Gastrocnemius medialis (tissue), 4 donors: ENCODE measurements around the gene BET1L. TPM values are rescaled to one million over a fixed set of nuclear protein-coding genes. Genes with fewer than 3 reads are reported as not detected.
"Not testable (repeated sequence)": the region's sequence is repeated elsewhere in the genome, so short reads cannot be mapped to it uniquely, and the experiment has no call there.

Experiments used
- ATAC-seq, 2 donors: fragments of 150-250 bp; one replicate each; pipeline ENCODE4 v1.9.1; 2016
- DNase-seq, 2 donors: peaks; one replicate each; pipeline ENCODE4 v3.0.0-alpha.2; 2019
- H3K27ac ChIP-seq, 4 donors: fragments of 200-600 bp; sonication (generic); 1 replicate in 1 of 4; 2 replicates in 3 of 4; pipeline ENCODE4 v1.5.1; 2016 to 2018; ENCODE audit warnings: mild to moderate bottlenecking in 2 of 4, moderate library complexity in 1 of 4
- H3K27me3 ChIP-seq, 3 donors: fragments of 200-600 bp; sonication (generic) in 2 of 3; 1 replicate in 1 of 3; 2 replicates in 2 of 3; pipeline versions ENCODE4 v1.5.1 to v1.6.0; 2016 to 2019; ENCODE audit warnings: mild to moderate bottlenecking in 1 of 3, moderate library complexity in 1 of 3
- H3K36me3 ChIP-seq, 2 donors: fragments of 200-600 bp; sonication (generic) in 1 of 2; one replicate each; pipeline ENCODE4 v1.5.1; 2017 to 2018
- H3K4me1 ChIP-seq, 2 donors: fragments of 200-600 bp; sonication (generic) in 1 of 2; one replicate each; pipeline ENCODE4 v1.5.1; 2016 to 2017; ENCODE audit warnings: mild to moderate bottlenecking in 2 of 2
- H3K4me3 ChIP-seq, 4 donors: fragments of 200-600 bp; sonication (generic) in 3 of 4; 1 replicate in 1 of 4; 2 replicates in 3 of 4; pipeline ENCODE4 v1.5.1; 2016 to 2019; ENCODE audit warnings: mild to moderate bottlenecking in 2 of 4
- H3K9me3 ChIP-seq, 3 donors: fragments of 200-600 bp; sonication (generic) in 2 of 3; 1 replicate in 1 of 3; 2 replicates in 2 of 3; pipeline ENCODE4 v1.5.1; 2016 to 2019
- POLR2A ChIP-seq, 2 donors: fragments of 450-650 bp; IDR thresholded peaks; one replicate each; pipeline ENCODE4 v1.6.1; 2017; ENCODE audit warnings: antibody characterized with exemption in 2 of 2, mild to moderate bottlenecking in 2 of 2, moderate library complexity in 2 of 2
- in situ Hi-C, 4 donors: fragments of 200-750 bp; cut with MboI; loops; one replicate each; pipeline versions ENCODE4 v1.15.0 to v1.8.0; 2017; ENCODE audit warnings: low sequenced_read_pairs in 4 of 4
- intact Hi-C: fragments of 100-400 bp; cut with DNase I; formaldehyde crosslinking; loops from one replicate; pipeline ENCODE4 v1.15.1; 2023; ENCODE audit warnings: low total_unique reads
- total RNA-seq, 4 donors: library from RNA; depleted of rRNA; stranded (reverse); fragments of >200 nt; gene quantifications; one replicate each; pipeline versions ENCODE4 v1.1.0 to v1.2.3, GENCODE V29; 2016
- TF ChIP-seq, protein P1 (sequence below), 5 experiments: fragments of 450-650 bp in 3 of 5; fragments of 200-600 bp in 2 of 5; sonication (generic) in 2 of 5; IDR thresholded peaks in 4 of 5; conservative IDR thresholded peaks in 1 of 5; 1 replicate in 4 of 5; 2 replicates in 1 of 5; pipeline ENCODE4 v1.5.1; 2016 to 2019; ENCODE audit warnings: antibody characterized with exemption in 5 of 5, mild to moderate bottlenecking in 3 of 5, moderate library complexity in 3 of 5

BET1L gene
- total RNA-seq, 4 donors from 2014 or later: 11.3 to 15.9 (median 12.8) TPM

GRCh38 chr11:196786-197731 is 10.1 kb downstream of the BET1L start:
- Histone ChIP-seq H3K27me3 (no peaks in the 10 kb centered on the region), H3K9me3 (no peaks in the 10 kb centered on the region), H3K4me1 (no peaks in the 10 kb centered on the region), H3K36me3 (peaks cover 0 to 6% of the 10 kb centered on the region in 2 donors), H3K27ac (no peak overlapping the region), H3K4me3 (no peak overlapping the region)
- in situ Hi-C loops: no loop called here
- no peak for TF ChIP-seq POLR2A (IDR thresholded peaks at IDR 0.05)
- TF ChIP-seq, protein P1, sequence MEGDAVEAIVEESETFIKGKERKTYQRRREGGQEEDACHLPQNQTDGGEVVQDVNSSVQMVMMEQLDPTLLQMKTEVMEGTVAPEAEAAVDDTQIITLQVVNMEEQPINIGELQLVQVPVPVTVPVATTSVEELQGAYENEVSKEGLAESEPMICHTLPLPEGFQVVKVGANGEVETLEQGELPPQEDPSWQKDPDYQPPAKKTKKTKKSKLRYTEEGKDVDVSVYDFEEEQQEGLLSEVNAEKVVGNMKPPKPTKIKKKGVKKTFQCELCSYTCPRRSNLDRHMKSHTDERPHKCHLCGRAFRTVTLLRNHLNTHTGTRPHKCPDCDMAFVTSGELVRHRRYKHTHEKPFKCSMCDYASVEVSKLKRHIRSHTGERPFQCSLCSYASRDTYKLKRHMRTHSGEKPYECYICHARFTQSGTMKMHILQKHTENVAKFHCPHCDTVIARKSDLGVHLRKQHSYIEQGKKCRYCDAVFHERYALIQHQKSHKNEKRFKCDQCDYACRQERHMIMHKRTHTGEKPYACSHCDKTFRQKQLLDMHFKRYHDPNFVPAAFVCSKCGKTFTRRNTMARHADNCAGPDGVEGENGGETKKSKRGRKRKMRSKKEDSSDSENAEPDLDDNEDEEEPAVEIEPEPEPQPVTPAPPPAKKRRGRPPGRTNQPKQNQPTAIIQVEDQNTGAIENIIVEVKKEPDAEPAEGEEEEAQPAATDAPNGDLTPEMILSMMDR (IDR thresholded peaks at IDR 0.05 in 4 of 5, conservative IDR thresholded peaks at IDR 0.05 in 1 of 5): no peak
- DNase-seq: no peak
- intact Hi-C loops: no loop called here
- no peak for ATAC-seq

GRCh38 chr11:193481-193880 is 13.7 kb downstream of the BET1L start:
- H3K9me3 ChIP-seq, H3K4me3 ChIP-seq, ATAC-seq, in situ Hi-C loops, intact Hi-C loops, H3K4me1 ChIP-seq, DNase-seq, H3K27ac ChIP-seq, H3K36me3 ChIP-seq, H3K27me3 ChIP-seq: not testable (repeated sequence)

DNA sequence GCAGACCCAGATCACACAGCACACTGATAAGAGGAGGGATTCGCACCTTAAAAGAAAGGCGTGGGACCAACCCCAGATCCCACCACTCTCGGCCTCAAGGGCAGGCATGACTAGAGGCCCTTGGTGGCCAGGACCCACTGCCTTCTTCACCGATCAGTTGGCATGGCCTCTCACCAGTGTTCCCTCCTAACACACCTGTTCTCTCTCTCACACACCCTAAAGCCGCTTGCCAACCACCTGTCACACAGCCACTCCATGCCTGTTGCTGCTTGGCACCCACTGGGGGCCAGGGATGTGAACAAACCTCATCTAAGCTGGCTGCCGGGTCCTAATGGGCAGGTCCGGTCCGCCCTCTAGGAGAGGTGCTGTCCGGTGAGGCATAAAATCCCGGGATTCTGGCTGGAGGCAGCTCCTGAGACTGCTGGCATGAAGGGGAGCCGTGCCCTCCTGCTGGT is 14.5 kb downstream of the BET1L start, which contains the start of gene SCGB1C1:
Gene SCGB1C1 (plus strand): TSS at position 405 of the 455 bp plus-strand sequence. CDS start 22 bp downstream, at position 427.
- H3K27ac ChIP-seq, H3K36me3 ChIP-seq, H3K9me3 ChIP-seq, in situ Hi-C loops, intact Hi-C loops, H3K27me3 ChIP-seq, DNase-seq, H3K4me3 ChIP-seq, H3K4me1 ChIP-seq, ATAC-seq: not testable (repeated sequence)

DNA sequence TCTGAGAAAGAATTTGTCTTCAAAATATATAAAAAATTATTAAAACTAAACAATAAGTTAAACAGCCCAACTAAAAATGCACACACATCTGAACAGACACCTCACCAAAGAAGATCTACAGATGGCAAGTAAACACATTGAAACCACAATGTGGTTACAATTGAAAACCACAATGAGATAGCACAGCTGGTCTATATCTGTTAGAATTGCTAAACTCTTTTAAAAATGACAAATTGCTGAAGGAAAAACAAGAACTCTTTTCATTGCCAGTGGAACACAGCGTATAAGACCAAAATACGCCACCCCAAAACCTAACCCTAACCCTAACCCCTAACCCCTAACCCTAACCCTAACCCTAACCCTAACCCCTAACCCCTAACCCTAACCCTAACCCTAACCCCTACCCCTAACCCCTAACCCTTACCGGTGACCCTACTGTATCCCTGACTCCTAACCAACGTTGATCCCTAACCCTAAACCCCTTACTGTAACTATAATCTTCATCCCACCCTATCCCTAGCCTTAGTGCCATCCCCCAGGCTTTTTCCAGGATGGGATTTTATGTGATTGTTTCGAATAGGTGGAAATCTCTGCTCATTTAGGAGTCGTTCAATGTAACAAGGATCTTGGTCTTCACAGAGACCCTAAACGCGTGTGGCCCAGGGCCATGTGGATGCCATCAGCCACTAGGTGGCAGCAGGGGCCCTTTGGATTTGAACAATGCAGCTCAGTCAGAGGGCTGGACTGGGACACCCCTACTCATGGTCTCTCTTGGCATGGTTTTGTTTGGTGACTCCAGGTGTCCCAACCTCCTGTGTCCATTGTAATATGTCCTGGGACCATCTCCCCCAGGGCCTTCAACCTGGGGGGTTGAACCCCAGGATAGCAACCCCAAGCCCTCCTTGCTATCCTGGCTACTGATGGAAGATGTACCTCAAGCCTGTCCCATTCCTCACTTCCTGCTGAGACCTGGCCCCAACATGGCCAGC is 15.4 kb downstream of the BET1L start:
- H3K9me3 ChIP-seq, H3K36me3 ChIP-seq, intact Hi-C loops, DNase-seq, H3K27ac ChIP-seq, H3K4me3 ChIP-seq, H3K4me1 ChIP-seq, H3K27me3 ChIP-seq, in situ Hi-C loops: not testable (repeated sequence)
- ATAC-seq: peak; percentile 62 to 65
- TF ChIP-seq, protein P1 (IDR thresholded peaks at IDR 0.05 in 4 of 5, conservative IDR thresholded peaks at IDR 0.05 in 1 of 5): peak in 4 of 5 experiments; percentile 30 to 60 (median 46)

DNA sequence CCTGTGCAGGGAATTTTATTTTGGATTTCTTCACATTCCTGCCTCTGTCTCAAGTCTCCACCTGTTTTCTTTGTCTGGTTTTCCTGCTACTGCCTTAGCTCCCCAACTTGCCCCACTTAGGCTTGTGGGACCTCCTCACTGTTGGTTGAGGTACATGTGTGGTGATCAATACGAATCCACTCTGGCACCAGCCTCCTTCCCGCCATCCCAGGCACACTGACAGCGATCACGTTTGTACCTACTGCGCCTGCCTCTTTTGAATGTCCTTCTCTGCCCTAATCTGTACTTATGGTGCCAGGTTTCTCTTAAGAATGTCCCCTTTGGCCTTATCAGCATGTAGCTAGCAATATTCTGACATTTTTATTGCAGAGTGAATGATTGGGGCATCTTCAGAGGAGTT is 16.7 kb downstream of the BET1L start:
- ATAC-seq, H3K27me3 ChIP-seq, DNase-seq, H3K27ac ChIP-seq, H3K4me3 ChIP-seq, H3K36me3 ChIP-seq, H3K4me1 ChIP-seq, in situ Hi-C loops, intact Hi-C loops, H3K9me3 ChIP-seq: not testable (repeated sequence)

DNA sequence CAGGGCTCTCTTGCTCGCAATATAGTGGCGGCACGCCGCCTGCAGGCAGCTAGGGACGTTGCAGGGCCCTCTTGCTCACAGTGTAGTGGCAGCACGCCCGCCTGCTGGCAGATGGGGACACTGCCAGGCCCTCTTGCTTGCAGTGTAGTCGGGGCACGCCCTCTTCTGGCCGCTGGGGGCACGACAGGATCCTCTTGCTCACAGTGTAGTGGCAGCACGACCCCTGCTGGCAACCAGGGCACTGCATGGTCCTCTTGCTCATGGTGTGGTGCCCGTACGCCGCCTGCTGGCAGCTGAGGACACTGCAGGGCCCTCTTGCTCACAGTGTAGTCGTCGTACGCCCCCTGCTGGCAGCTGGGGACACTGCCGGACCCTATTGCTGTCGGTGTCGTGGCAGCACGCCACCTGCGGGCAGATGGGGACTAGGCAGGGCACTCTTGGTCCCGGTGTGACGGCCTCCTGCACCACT is 17.3 kb downstream of the BET1L start:
- intact Hi-C loops, H3K4me3 ChIP-seq, H3K27ac ChIP-seq, H3K36me3 ChIP-seq, H3K27me3 ChIP-seq, in situ Hi-C loops, ATAC-seq, H3K9me3 ChIP-seq, H3K4me1 ChIP-seq: not testable (repeated sequence)
- DNase-seq: peak in 1 of 2 donors; percentile 15
